Activated CD4-positive, alpha-beta T cell treated with anti-CD3 and anti-CD28 coated beads, Interleukin-10, Interleukin-2, amounts not matched to agents 100 ng/mL and 50 ng/mL, durations not matched to agents 16 hours and 8 hours (primary cell): ENCODE results near the gene STK4.
"Not testable (repeated sequence)": the region's sequence is repeated elsewhere in the genome, so short reads cannot be mapped to it uniquely, and the experiment has no call there.

Source experiments
- DNase-seq: peaks from one replicate; pipeline ENCODE4 v3.0.0-alpha.2; 2020

STK4 gene

DNA sequence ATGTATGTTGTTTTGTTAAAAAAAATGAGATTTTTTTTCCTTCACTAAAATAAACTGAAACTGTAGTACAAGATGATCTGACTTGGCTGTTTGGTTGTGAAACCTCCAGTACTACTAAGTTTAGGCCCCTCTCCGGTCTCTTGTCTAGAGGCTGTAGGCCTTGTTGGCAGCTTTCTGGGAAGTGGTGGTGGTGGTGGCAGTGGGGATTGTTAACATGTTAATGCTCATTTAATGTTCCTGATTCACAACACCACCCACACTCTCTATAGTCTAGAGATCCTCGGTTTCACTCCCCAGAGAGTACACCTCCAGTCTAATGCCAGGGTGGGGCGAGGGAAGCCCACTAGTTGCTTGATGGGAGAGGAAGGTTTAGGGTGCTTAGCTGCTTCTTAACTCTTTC, 24.1 kb downstream of the STK4 start:
- DNase-seq, result peak; percentile 81

DNA sequence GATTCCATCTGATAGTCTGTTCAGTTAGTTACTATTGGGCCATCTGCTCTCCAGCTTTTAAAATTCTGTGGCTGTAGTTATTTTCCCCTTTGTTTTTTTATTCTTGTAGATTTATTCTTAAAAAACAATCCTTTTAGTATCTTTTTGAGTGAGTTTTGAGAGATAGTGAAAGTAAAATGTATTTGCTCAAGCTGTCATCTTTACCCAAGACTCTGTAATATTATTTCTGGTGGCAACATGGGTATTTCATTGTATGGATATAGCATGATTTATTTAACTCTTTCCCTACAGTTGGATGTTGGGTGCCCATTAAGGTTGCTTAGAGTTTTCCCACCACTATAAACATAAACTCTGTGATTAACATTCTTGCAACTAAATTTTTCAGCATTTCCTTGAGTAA, 24.6 kb downstream of the STK4 start:
- DNase-seq, result no peak

DNA sequence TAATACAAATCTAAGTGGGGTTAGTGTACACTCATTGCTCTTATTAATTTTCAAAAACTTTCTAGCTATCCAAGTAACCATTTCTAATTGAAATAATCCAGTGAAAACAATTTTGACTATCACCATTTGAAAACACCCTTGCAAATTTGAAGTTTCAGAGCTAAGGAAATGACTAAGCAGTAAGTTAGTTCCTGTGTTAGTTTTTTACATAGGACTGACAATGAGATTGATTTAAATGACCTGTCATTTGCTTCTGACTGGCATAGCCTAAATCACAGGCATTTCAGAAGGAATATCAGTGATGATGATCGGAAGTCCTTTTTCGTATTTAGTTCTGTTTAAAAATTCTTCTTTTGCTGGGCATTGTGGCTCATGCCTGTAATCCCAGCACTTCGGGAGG, 27.0 kb downstream of the STK4 start:
- DNase-seq, result peak; percentile 62

DNA sequence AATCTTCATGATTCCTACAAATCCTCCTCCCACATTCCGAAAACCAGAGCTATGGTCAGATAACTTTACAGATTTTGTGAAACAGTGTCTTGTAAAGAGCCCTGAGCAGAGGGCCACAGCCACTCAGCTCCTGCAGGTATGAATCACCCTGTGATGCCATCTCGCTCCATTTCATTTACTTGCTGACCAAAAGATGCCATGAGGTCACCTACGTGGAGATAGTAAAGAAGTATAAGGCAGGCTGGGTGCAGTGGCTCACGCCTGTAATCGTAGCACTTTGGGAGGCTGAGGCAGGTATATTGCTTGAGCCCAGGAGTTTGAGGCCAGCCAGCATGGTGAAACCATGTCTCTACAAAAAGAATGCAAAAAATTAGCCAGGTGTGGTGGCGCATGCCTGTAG, 30.9 kb downstream of the STK4 start:
- no peak for DNase-seq

DNA sequence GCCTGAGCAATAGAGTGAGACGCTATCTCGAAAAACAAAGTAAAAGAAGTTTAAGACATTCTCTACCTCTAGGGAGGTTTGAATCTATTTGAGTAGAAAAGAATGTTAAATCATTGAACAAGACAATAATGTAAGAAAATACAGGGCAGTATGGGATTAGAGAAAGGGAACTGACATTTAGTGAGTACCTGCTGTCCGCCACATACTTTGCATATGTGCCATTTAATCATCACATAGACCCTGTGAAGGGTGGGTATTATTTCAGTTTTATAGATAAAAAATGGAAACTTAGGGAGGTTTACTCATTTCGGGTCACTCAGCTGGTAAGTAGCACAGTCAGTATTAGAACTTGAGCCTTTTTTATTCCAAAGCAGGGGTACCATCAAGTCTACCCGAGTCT, 31.4 kb downstream of the STK4 start:
- no peak for DNase-seq

DNA sequence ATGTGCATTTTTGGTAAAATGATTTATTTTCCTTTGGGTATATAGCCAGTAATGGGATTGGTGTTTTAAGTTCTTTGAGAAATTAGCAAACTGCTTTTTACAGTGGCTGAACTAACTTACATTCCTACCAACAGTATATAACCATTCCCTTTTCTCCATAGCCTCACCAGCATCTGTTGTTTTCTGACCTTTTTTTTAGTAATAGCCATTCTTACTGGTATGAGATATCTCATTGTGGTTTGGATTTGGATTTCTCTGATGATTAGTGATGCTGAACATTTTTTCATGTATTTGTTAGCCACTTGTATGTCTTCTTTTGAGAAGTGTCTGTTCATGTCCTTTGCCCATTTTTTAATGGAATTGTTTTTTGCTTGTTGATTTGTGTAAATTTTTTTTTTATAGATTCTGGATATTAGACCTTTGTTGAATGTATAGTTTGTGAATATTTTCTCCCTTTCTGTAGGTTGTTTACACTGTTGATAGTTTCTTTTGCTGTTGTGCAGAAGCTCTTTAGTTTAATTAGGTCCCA, 42.3 kb downstream of the STK4 start:
- no peak for DNase-seq

DNA sequence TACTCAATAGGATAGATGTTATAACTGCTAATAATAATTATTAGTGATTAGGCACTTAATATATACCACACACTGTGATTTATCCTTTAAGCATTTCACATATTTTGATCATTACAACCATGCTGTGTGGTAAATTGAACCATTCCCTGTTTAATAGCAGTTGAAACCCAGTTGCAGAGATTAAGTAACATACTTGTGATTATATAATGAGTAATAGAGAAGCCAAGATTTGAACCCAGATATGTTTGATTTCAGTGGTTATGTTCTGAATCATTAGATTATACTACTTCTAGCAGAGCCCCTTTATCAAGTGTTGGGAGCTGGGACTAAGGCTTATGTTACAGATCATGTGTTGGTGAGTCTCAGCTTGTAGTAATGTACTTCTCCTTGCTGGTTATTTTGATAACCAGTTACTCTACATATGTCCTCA, 44.1 kb downstream of the STK4 start:
- no peak for DNase-seq

DNA sequence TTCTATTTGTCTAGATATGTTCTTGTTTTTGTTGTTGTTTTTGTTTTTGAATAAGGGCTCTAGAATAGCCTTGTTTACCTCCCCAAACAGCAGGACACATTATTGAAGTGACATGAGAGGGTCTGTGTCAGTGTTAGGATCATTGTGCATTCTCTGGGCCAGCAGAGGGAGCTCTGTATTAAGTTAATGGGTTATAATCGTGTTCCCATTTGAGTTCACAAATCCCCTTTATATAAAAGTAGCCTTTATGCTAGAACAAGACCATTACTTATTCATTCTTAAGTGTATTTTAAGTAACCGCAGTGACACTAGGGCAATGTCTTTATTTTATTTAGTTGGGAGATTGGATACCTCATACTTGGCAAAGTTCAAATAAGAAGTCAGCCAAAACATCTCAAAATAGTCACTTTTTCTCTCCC, 44.8 kb downstream of the STK4 start:
- peak; percentile 51 for DNase-seq

DNA sequence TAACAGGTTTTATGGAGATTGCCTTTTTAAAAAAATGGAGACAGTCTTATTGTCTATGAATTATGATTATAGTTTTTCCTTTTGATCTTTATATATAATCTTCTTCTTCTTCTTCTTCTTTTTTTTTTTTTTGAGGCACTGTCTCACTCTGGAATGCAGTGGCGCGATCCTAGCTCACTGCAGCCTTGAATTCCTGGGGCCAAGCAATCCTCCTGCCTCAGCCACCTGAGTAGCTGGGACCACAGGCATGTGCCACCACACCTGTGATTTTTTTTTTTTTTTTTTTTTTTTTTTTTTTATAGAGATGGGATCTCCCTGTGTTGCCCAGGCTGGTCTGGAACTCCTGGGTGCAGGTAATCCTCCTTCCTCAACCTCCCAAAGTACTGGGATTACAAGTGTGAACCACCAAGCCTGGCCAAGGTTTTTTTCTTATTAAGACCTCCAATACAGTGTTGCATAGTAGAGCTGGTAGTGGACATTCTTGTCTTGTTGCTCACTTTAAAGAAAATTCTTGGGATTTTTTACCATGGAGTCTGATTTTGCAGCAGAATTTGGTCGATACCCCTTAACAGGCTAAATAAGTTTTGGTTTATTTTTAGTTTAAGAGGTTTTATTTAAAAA, 46.5 kb downstream of the STK4 start:
- no peak for DNase-seq

DNA sequence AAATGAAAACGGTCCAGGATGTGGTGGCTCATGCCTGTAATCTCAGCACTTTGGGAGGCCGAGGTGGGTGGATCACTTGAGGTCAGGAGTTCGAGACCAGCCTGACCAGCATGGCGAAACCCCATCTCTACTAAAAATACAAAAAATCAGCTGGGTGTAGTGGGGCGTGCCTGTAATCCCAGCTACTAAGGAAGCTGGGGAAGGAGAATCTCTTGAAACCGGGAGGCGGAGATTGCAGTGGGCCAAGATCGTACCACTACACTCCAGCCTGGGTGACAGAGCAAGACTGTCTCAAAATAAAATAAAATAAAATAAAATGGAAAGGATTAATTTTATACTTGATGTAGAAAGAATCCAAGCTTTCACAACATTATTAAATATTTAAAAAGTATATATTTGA, 47.8 kb downstream of the STK4 start:
- DNase-seq, result not testable (repeated sequence)

DNA sequence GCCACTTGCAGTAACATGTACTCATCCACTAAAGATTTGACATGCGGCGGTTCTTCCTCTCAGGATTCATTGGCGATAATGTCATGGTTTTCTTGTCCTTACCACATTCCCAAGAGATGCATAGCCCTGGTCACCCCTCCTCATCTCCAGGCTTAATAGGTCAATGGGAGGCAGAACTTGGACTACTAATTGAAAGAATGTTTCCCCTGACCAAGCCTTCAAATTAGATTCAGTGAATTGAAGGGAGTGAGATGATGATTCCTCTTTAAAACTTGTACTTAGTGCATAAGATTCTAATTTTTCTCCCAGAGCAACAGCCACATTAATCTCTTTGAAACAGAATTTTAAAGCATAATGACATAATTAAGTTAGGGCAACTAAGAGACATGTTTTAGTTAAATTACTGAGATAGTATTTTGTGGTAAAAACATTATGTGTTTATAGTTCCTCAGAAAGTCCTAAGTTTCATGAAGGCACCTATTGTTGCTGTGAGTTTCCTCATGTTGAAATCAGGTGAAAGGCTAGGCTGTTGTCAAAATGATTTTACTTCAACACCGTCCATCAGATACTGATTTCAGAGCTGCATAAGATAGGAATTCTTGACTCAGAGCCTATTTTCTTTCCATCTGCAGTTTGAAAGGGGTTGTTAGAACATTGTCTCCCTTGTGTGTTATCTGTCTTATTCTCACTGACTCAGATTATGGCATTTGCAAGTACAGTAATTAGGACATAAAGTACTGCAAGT, 48.5 kb downstream of the STK4 start:
- no peak for DNase-seq

DNA sequence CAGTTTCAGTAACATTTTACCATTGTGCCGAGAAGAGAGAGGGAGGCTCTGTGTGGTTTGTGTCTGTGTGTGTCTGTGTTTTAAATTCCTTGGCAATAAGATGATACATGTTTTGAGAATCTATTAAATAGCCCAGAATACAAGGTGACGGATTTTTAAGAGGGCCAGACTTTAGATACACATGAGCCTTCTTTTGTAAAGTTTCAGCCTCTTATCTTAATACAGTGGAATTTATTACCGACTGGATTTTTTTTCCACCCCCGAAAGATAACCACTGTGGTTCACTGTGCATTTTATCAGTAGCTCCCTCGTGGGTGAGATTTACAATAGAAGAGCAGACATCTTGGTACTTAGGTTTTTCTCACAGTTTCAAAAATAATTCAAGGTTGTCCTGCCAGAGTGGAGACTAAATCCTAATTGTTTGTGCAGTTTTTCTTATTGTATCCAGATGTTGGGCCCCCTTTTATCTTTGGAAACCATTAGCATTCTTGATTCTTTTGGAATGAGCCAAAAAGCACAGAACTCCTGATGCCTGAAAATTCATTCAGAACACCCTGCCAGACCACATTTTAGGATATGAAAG, 49.9 kb downstream of the STK4 start:
- no peak for DNase-seq

DNA sequence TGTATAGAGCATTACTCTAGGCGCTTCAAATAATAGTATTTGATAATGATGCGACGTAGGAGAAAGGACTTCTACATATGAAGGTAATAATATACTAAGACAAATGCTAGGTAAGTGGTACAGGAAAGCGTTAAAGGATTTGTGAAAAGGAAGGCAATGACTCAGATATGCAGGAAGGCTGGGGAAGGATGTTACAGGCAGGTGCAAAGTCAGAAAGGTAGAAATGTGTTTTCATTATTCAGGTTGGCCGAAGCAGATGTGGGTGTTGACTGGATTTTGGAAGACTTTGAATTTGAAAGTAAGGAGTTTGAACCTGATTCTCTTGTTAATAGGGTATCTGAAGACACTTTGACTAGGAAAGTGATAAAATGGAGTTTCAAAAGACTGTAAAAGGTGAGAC, 51.0 kb downstream of the STK4 start:
- no peak for DNase-seq

DNA sequence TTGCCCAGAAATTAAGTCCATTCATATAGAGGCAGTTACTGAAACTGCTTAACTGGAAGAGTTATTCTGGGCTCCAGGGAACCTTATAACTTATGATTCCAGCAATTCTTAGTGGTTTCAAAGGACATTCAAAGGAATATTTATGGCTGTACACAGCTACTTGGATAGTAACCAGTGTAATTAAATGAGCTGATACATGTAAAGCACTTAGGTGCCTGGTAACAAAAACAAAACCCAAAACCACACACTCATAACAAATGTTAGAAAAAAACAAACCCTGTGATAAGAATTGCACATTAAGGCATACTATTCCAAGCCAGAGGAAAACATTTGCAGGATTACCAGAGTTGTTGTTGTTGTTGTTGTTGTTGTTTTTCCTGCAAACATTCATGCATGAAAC, 51.5 kb downstream of the STK4 start:
- no peak for DNase-seq

DNA sequence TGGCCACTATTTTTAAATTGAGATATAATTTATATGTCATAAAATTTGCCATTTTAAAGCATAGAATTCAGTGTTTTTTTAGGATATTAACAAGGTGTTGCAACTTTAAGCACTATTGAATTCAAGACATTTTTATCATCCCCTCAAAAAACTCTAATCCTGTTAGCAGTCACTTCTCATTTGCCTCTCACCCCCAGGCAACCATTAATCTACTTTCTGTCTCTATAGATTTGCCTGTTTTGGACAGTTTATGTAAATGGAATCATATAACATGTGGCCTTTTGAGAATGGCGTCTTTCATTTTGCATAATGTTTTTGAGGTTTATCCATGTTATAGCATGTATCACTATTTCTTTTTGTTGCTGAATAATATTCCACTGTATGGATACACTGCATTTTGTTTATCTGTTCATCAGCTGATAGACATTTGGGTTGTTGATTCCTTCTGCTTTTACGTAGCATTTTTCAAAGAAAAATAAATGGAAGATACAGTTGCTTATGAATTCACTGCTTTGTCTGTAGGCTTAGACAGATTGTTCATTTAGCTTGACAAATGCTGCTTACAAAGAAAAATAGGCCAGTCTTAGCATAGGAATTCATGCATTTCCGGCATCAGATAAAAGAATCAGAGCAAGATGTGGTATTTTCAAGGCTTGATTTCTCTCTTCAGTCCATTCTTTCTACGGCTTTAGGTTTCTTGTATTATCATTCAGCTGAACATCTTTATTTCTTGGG, 52.9 kb downstream of the STK4 start:
- DNase-seq, result no peak

DNA sequence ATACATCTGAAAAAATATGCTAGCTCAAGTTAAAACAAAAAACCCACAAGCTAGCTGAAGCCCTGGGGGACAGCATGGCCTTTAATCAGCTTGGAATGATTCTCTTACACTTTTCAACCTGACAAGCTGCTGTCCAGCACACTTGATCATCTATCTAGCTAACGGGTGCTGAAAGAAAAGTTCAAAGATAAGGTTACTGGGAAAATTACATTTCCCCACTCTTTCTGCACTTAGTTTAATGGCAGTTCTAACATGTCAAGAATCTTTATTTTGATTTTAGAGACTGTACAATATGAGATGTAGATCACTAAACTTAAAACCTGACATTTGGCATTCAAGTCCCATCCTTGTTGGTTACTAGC, 53.4 kb downstream of the STK4 start:
- DNase-seq, result no peak

DNA sequence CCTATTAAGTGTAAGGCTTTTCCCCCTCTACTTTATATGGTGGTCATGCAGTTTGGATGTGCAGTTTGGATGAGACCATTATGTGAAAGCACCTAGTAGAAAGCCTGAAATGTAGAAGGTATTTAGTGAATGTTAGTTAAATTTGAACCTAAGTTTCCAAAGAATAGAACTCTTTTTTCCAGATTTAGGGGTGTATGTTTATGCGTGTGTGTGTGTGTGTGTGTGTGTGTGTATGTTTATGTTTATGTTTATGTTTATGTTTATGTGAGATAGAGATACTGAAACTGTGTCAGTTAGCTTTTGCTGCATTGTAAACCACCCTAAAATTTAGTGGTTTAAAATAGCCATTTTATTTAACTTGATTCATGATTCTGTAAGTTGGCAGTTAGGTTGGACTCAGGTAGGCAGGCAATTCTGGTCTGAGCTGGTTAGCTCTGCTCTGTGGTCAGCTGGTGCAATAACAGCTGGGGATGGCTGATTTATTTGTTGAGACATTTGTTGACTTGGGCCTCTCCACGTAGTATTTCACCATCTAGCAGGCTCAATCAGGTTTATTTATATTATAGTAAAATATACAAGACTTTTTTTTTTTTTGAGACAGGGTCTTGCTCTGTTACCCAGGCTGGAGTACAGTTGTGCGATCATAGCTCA, 54.0 kb downstream of the STK4 start:
- no peak for DNase-seq

DNA sequence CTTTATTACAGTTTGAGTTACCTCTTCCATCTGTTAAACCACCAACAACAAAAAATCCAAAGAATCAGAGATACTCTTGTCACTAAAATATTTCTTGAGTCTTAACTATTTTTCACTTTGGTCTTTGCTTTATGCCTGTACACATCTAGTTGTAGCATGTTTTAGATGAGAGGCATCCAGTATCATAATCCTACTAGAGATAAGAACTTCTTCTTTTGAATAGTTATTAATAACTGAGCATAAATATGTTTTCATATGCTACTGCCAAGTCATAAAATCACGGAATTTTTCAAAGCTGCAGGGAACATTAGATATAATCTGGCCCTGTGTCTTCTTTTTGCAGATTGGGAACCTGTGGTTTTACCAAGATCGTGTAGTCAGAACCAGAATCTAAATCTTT, 55.3 kb downstream of the STK4 start:
- no peak for DNase-seq

DNA sequence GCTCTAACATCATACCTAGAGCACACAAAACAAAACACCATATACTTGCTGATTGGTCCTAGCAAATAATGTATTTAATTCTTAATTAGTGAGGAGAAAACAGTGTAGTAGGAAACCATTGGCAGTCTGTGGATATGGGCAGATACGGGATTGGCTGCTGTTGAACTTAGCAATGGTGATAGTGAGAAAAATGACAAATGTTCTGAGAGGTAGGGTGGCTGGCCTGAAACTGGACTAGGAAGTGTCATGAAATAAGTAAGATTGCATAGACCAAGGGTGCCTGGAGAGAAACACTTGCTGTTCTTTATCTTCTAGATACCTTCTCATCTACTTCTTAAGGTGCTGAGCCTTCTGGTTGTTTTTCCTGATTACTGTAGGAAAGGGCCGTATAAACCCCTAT, 56.8 kb downstream of the STK4 start:
- DNase-seq, result not testable (repeated sequence)

DNA sequence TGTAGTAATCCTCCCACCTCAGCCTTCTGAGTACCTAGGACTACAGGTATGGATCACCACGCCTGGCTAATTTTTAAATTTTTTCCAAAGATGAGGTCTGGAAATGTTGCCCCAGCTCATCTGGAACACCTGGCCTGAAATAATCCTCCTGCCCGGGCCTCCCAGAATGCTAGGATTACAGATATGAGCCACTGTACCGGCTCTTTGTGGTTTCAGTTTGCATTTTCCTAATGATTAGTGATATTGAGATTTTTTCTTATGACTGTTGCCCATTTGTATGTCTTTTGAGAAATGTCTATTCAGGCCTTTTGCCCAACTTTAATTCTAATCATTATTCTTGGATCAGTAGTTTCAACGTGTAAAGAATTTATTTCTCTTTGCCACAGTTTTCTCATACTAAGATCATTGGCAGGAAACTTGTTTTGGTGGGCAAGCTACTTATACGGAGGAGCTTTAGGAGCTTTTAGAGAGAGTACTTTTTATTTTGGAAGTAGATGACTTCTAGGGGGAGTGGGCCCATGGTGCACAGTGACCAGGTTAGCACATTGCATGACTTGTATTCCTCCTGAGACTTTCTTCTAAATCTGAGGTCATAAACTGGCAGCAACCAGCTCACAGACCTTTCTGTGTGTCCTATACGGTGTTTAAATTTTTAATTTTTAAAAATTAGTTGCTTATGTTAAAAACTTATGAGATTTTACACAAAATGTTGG, 62.3 kb downstream of the STK4 start:
- peak; percentile 49 for DNase-seq

DNA sequence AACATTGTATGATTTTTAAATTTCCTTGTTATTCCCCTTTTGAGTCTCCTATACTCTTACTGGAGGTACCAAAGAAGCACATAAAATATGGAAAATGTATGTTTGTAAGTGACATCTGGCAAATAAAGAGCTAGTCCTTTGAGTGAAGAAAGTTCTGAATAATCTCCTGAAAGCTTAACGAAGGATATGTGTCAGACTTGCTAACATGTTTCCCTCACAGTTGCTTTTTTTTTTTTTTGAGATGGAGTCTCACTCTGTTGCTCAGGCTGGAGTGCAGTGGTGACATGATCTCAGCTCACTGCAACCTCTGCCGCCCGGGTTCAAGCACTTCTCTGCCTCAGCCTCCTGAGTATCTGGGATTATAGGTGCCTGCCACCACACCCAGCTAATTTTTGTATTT, 63.6 kb downstream of the STK4 start:
- no peak for DNase-seq

DNA sequence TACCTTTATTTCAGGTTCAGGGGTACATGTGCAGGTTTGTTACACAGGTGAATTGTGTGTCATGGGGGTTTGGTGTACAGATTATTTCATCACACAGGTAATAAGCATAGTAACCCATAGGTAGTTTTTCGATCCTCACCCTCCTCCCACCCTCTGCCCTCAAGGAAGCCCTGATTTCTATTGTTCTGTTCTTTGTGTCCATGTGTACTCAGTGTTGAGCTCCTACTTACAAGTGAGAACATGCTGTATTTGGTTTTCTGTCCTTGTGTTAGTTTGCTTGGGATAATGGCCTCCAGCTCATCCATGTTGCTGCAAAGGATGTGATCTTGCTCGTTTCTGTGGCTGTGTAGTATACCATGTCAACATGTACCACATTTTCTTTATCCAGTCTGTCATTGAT, 66.0 kb downstream of the STK4 start:
- no peak for DNase-seq
